GM23248 (cell line): ENCODE data around the gene TSEN34. TPM values are rescaled to one million over a fixed set of nuclear protein-coding genes. Genes with fewer than 3 reads are reported as not detected.
"Not testable (repeated sequence)": the region's sequence is repeated elsewhere in the genome, so short reads cannot be mapped to it uniquely, and the experiment has no call there.

ENCODE experiments used
- DNase-seq: peaks from one replicate; pipeline ENCODE4 v3.0.0-alpha.2; 2015
- H2AFZ ChIP-seq: fragments of 200-600 bp; sonication (generic); 2 replicates; pipeline ENCODE4 v1.6.1; 2016; ENCODE audit warnings: antibody characterized with exemption
- H3F3A ChIP-seq: fragments of 200-600 bp; sonication (generic); 2 replicates; pipeline ENCODE4 v1.6.1; 2016; ENCODE audit warnings: mild to moderate bottlenecking, antibody characterized with exemption, mixed run types; ENCODE audit not compliant: insufficient read depth
- H3K27ac ChIP-seq: fragments of 200-600 bp; sonication (generic); 2 replicates; pipeline ENCODE4 v1.5.1; 2016; ENCODE audit warnings: mild to moderate bottlenecking
- H3K27me3 ChIP-seq: fragments of 200-600 bp; sonication (generic); replicated peaks from 2 replicates; pipeline ENCODE4 v1.6.1; 2016; ENCODE audit warnings: mild to moderate bottlenecking; ENCODE audit not compliant: insufficient read depth
- H3K36me3 ChIP-seq: fragments of 200-600 bp; sonication (generic); 2 replicates; pipeline ENCODE4 v1.6.1; 2016; ENCODE audit warnings: low read depth, mild to moderate bottlenecking
- H3K4me1 ChIP-seq: fragments of 200-600 bp; sonication (generic); 2 replicates; pipeline ENCODE4 v1.6.1; 2016; ENCODE audit warnings: mild to moderate bottlenecking; ENCODE audit not compliant: insufficient read depth
- H3K4me2 ChIP-seq: fragments of 200-600 bp; sonication (generic); one replicate; pipeline ENCODE4 v1.6.1; 2016; ENCODE audit warnings: mild to moderate bottlenecking; ENCODE audit not compliant: unreplicated experiment
- H3K4me3 ChIP-seq: fragments of 200-600 bp; sonication (generic); 2 replicates; pipeline ENCODE4 v1.5.1; 2016; ENCODE audit warnings: mild to moderate bottlenecking
- H3K79me2 ChIP-seq: fragments of 200-600 bp; sonication (generic); 2 replicates; pipeline ENCODE4 v1.6.1; 2016; ENCODE audit warnings: mild to moderate bottlenecking; ENCODE audit not compliant: insufficient read depth
- H3K9ac ChIP-seq: fragments of 200-600 bp; sonication (generic); 2 replicates; pipeline ENCODE4 v1.6.1; 2016; ENCODE audit warnings: mild to moderate bottlenecking
- H3K9me2 ChIP-seq: fragments of 200-600 bp; sonication (generic); 2 replicates; pipeline ENCODE4 v1.6.1; 2016; ENCODE audit warnings: mixed run types, mild to moderate bottlenecking, moderate library complexity; ENCODE audit not compliant: insufficient read depth
- H3K9me3 ChIP-seq: fragments of 200-600 bp; sonication (generic); one replicate; pipeline ENCODE4 v1.6.1; 2017; ENCODE audit warnings: low read depth
- H4K20me1 ChIP-seq: fragments of 200-600 bp; sonication (generic); 2 replicates; pipeline ENCODE4 v1.6.0; 2016; ENCODE audit not compliant: insufficient read depth
- WGBS, 2 experiments: methylation state at CpG; one replicate each; pipeline ENCODE4 v1.1.6; 2015 to 2017; ENCODE audit warnings: low lambda C conversion rate in 2 of 2, low coverage in 1 of 2; ENCODE audit errors: missing lambda C conversion rate in 2 of 2; 5-methylcytosine and 5-hydroxymethylcytosine counted together
- in situ Hi-C: fragments of 300-500 bp; cut with MboI; formaldehyde crosslinking; loops from 2 replicates; pipeline ENCODE4 v1.15.0; 2020
- polyA plus RNA-seq: library from polyadenylated mRNA; unstranded; fragments of >200 nt; fragmentation: Nextera tagmentation; extraction: Ambion mirVana; gene quantifications from 2 replicates; pipeline ENCODE4 v1.2.1, GENCODE V29; 2016
- total RNA-seq: library from RNA; depleted of rRNA; stranded (reverse); fragments of >200 nt; shearing (Covaris generic); gene quantifications from 2 replicates; pipeline ENCODE4 v1.2.3, GENCODE V29; 2014; rRNA removed

TSEN34 gene
- total and polyA plus RNA-seq, 2 experiments from 2014 or later = 90.0 to 105 TPM

DNA sequence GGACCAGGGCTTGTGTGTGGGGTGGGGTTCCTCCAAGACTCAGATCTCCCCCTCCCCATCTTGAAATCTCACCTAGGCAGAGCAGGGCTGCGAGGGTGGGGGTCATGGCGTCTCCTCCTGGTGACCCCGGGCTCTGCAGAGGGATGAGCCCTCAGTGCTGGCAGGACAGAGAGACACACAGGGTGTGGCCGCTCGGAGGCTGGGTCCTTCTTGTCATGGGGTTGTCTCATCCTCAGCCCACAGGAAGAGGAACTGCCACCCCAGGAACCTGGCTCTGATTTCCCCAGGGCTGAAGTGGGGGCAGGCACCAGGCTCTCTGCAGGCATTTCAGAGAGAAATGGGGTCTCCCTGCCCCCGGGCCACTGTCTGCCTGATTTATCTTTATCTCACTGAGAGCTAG, 51.5 kb downstream of the TSEN34 start, which contains the start of gene LILRA6:
LILRA6 (minus strand) TSS at position 145 of the 400 bp plus-strand sequence.
- not testable (repeated sequence) for H3K9me3 ChIP-seq
- WGBS, 2 experiments = 30 to 38% methylated on average over 3 to 6 of the region's 6 CpGs

DNA sequence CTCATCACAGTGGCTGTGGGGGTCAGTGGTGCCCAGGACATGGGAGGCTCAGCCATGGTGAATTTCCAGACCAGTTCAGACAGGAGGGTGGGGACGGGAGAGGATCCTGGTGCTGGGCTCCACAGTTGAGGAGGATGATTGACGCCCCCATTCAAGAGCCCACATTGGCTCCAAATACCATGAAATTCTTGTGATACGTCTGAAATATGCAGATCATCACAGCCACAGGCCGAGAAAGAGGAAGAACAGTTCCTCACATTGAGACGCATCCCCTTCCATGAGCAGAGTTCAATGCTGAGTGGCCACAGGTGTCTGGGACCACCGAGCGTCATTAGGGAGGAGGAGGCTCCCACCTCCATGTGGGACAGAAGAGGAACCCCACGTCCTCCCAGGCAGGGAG, 52.7 kb downstream of the TSEN34 start:
- H2AFZ ChIP-seq, H3K79me2 ChIP-seq, H3K4me3 ChIP-seq, H3K27me3 ChIP-seq, H3K36me3 ChIP-seq, H3K9ac ChIP-seq, H3F3A ChIP-seq, H3K9me3 ChIP-seq, in situ Hi-C loops, H4K20me1 ChIP-seq, H3K4me1 ChIP-seq, DNase-seq, H3K9me2 ChIP-seq, H3K27ac ChIP-seq, H3K4me2 ChIP-seq: not testable (repeated sequence)
- WGBS, 2 experiments = 58 to 72% methylated on average over 4 to 7 of the region's 8 CpGs

More for the DNA sequence above, 51.5 kb downstream of the TSEN34 start, which contains the start of gene LILRA6:
- H3K4me1 ChIP-seq, H3K36me3 ChIP-seq, H3K4me3 ChIP-seq, H3K9ac ChIP-seq, H2AFZ ChIP-seq, DNase-seq, H3F3A ChIP-seq, in situ Hi-C loops, H3K9me2 ChIP-seq, H3K27ac ChIP-seq, H3K79me2 ChIP-seq, H3K4me2 ChIP-seq, H4K20me1 ChIP-seq, H3K27me3 ChIP-seq: not testable (repeated sequence)

Other genes with a start within 250 kb of the TSEN34 start
- 0.11 TPM in 1 of 2 replicates, not detected in the other for gene CACNG8, start 228.4 kb upstream of the TSEN34 start, total RNA-seq
- gene CACNG8, start 228.4 kb upstream of the TSEN34 start, polyA plus RNA-seq = not detected in 2 replicates
- not detected in 2 replicates for gene CACNG6, start 199.7 kb upstream of the TSEN34 start, total RNA-seq
- not detected in 2 replicates for gene CACNG6, start 199.7 kb upstream of the TSEN34 start, polyA plus RNA-seq
- not detected in 2 replicates for gene VSTM1, start 127.4 kb upstream of the TSEN34 start, total RNA-seq
- gene VSTM1, start 127.4 kb upstream of the TSEN34 start, polyA plus RNA-seq = not detected in 2 replicates
- not detected in 2 replicates for gene TARM1, start 109.9 kb upstream of the TSEN34 start, total RNA-seq
- gene TARM1, start 109.9 kb upstream of the TSEN34 start, polyA plus RNA-seq = not detected in 2 replicates
- gene OSCAR, start 90.5 kb upstream of the TSEN34 start, total RNA-seq = 0.54 TPM in 1 of 2 replicates, not detected in the other
- 2.2 and 2.9 TPM in 2 replicates for gene OSCAR, start 90.5 kb upstream of the TSEN34 start, polyA plus RNA-seq
- 15.1 TPM in 1 of 2 replicates, not detected in the other for gene NDUFA3, start 88.5 kb upstream of the TSEN34 start, total RNA-seq
- 198 and 210 TPM in 2 replicates for gene NDUFA3, start 88.5 kb upstream of the TSEN34 start, polyA plus RNA-seq
- 11.5 and 23.8 TPM in 2 replicates for gene TFPT, start 75.7 kb upstream of the TSEN34 start, total RNA-seq
- 29.6 and 30.0 TPM in 2 replicates for gene TFPT, start 75.7 kb upstream of the TSEN34 start, polyA plus RNA-seq
- gene PRPF31, start 75.6 kb upstream of the TSEN34 start, total RNA-seq = 38.4 and 43.9 TPM in 2 replicates
- gene PRPF31, start 75.6 kb upstream of the TSEN34 start, polyA plus RNA-seq = 78.6 and 81.8 TPM in 2 replicates
- gene CNOT3, start 53.5 kb upstream of the TSEN34 start, total RNA-seq = 8.9 and 12.6 TPM in 2 replicates
- gene CNOT3, start 53.5 kb upstream of the TSEN34 start, polyA plus RNA-seq = 16.6 and 19.4 TPM in 2 replicates
- gene LENG1, start 31.6 kb upstream of the TSEN34 start, total RNA-seq = 6.6 and 6.9 TPM in 2 replicates
- 10.2 and 10.9 TPM in 2 replicates for gene LENG1, start 31.6 kb upstream of the TSEN34 start, polyA plus RNA-seq
- gene TMC4, start 18.1 kb upstream of the TSEN34 start, total RNA-seq = not detected in 2 replicates
- 0.18 TPM in 1 of 2 replicates, not detected in the other for gene TMC4, start 18.1 kb upstream of the TSEN34 start, polyA plus RNA-seq
- gene MBOAT7, start 1.7 kb upstream of the TSEN34 start, total RNA-seq = 109 and 157 TPM in 2 replicates
- gene MBOAT7, start 1.7 kb upstream of the TSEN34 start, polyA plus RNA-seq = 133 and 144 TPM in 2 replicates
- 1,319 and 1,498 TPM in 2 replicates for gene RPS9, start 9.6 kb downstream of the TSEN34 start, total RNA-seq
- 395 and 404 TPM in 2 replicates for gene RPS9, start 9.6 kb downstream of the TSEN34 start, polyA plus RNA-seq
- not detected in 2 replicates for gene LILRB3, start 31.7 kb downstream of the TSEN34 start, total RNA-seq
- gene LILRB3, start 31.7 kb downstream of the TSEN34 start, polyA plus RNA-seq = 0.13 and 0.53 TPM in 2 replicates
- gene LILRA6, start 51.5 kb downstream of the TSEN34 start, total RNA-seq = not detected in 2 replicates
- not detected in 2 replicates for gene LILRA6, start 51.5 kb downstream of the TSEN34 start, polyA plus RNA-seq
- gene LILRB5, start 66.0 kb downstream of the TSEN34 start, total RNA-seq = not detected in 2 replicates
- gene LILRB5, start 66.0 kb downstream of the TSEN34 start, polyA plus RNA-seq = not detected in 2 replicates
- not detected in 2 replicates for gene LILRB2, start 89.8 kb downstream of the TSEN34 start, total RNA-seq
- gene LILRB2, start 89.8 kb downstream of the TSEN34 start, polyA plus RNA-seq = not detected in 2 replicates
- not detected in 2 replicates for gene LILRA5, start 121.9 kb downstream of the TSEN34 start, total RNA-seq
- gene LILRA5, start 121.9 kb downstream of the TSEN34 start, polyA plus RNA-seq = not detected in 2 replicates
- not detected in 2 replicates for gene LILRA4, start 147.9 kb downstream of the TSEN34 start, total RNA-seq
- not detected in 2 replicates for gene LILRA4, start 147.9 kb downstream of the TSEN34 start, polyA plus RNA-seq
- gene LAIR1, start 173.6 kb downstream of the TSEN34 start, total RNA-seq = not detected in 2 replicates
- not detected in 2 replicates for gene LAIR1, start 173.6 kb downstream of the TSEN34 start, polyA plus RNA-seq
- gene TTYH1, start 224.2 kb downstream of the TSEN34 start, total RNA-seq = not detected in 2 replicates
- gene TTYH1, start 224.2 kb downstream of the TSEN34 start, polyA plus RNA-seq = 0.05 TPM in 2 replicates